Caco-2 (cell line): ENCODE data around the gene PDE4D. TPM values are rescaled to one million over a fixed set of nuclear protein-coding genes. Genes with fewer than 3 reads are reported as not detected.

Experiments
- BruUV-seq: library from RNA; stranded (reverse); fragments of 400-500 nt; replicated peaks from 2 replicates; lab custom pipeline; 2021; lab: Mats Ljungman, UMichigan
- CTCF ChIA-PET: fragments of 300-600 bp; sonication (Branson Sonifier 250); formaldehyde crosslinking; loops from one replicate; lab custom pipeline; 2022; ENCODE audit warnings: antibody characterized with exemption; lab: Charles Lee
- POLR2A ChIA-PET: fragments of 300-600 bp; sonication (Branson Sonifier 250); formaldehyde crosslinking; loops from one replicate; lab custom pipeline; 2022; ENCODE audit warnings: antibody characterized with exemption; lab: Charles Lee
- DNase-seq, 2 experiments: peaks; one replicate each; pipeline versions ENCODE4 v3.0.0 to v3.0.0-alpha.2; 2020 to 2022
- H3K27me3 ChIP-seq: replicated peaks from 2 replicates; pipeline ENCODE4 v1.6.0; 2011; ENCODE audit warnings: low read length; ENCODE audit not compliant: control insufficient read depth, insufficient read depth
- H3K36me3 ChIP-seq: 2 replicates; pipeline ENCODE4 v1.5.1; 2011; ENCODE audit warnings: low read length; ENCODE audit not compliant: control insufficient read depth, insufficient read depth
- H3K4me1 ChIP-seq: fragments of 250-450 bp; sonication (Bioruptor Pico); 2 replicates; pipeline ENCODE4 v1.5.1; 2020; ENCODE audit warnings: mild to moderate bottlenecking
- H3K4me3 ChIP-seq: 2 replicates; pipeline ENCODE4 v1.5.1; 2011; ENCODE audit warnings: low read depth, mild to moderate bottlenecking, control low read depth, low read length
- H3K9me3 ChIP-seq: fragments of 250-450 bp; sonication (Bioruptor Pico); 2 replicates; pipeline ENCODE4 v1.5.1; 2020; ENCODE audit warnings: mild to moderate bottlenecking, moderate library complexity
- H3K27ac Mint-ChIP-seq: one replicate; pipeline ENCODE4 v1.8.0; 2022; ENCODE audit warnings: mixed read lengths; ENCODE audit not compliant: unreplicated experiment
- H3K27me3 Mint-ChIP-seq: one replicate; pipeline ENCODE4 v1.8.0; 2022; ENCODE audit warnings: mixed read lengths; ENCODE audit not compliant: insufficient read depth, unreplicated experiment
- H3K36me3 Mint-ChIP-seq: one replicate; pipeline ENCODE4 v1.8.0; 2022; ENCODE audit warnings: mild to moderate bottlenecking, mixed read lengths; ENCODE audit not compliant: insufficient read depth, unreplicated experiment
- H3K4me1 Mint-ChIP-seq: one replicate; pipeline ENCODE4 v1.8.0; 2022; ENCODE audit warnings: low read depth, mixed read lengths; ENCODE audit not compliant: unreplicated experiment
- H3K4me3 Mint-ChIP-seq: one replicate; pipeline ENCODE4 v1.8.0; 2022; ENCODE audit warnings: mild to moderate bottlenecking, moderate library complexity, mixed read lengths; ENCODE audit not compliant: unreplicated experiment
- H3K9me3 Mint-ChIP-seq: one replicate; pipeline ENCODE4 v1.8.0; 2022; ENCODE audit warnings: mixed read lengths; ENCODE audit not compliant: unreplicated experiment
- CTCF ChIP-seq, 2 experiments: fragments of 200-600 bp in 1 of 2; IDR thresholded peaks; 1 replicate in 1 of 2; 2 replicates in 1 of 2; pipeline versions ENCODE4 v1.5.1 to v1.8.0; 2011 to 2022; ENCODE audit warnings: antibody characterized with exemption in 1 of 2, control low read depth in 1 of 2, inconsistent platforms in 1 of 2, low read depth in 1 of 2, low read length in 1 of 2, mild to moderate bottlenecking in 1 of 2, moderate library complexity in 1 of 2; ENCODE audit not compliant: insufficient read depth in 1 of 2, severe bottlenecking in 1 of 2, unreplicated experiment in 1 of 2
- intact Hi-C: fragments of 100-400 bp; cut with micrococcal nuclease; formaldehyde crosslinking; loops from one replicate; pipeline ENCODE4 v1.10.0; 2022; ENCODE audit not compliant: unreplicated experiment
- total RNA-seq: library from RNA; stranded (reverse); gene quantifications from 2 replicates; pipeline ENCODE4 v1.2.3, GENCODE V29; 2022

PDE4D gene
- total RNA-seq, 1 experiment from 2014 or later: 89.8 TPM

GRCh38 chr5:59731809-59732208, 161.7 kb downstream of the PDE4D start:
- Histone ChIP-seq H3K36me3 (no peaks in the 10 kb centered on the region), H3K4me3 (no peak overlapping the region), H3K27me3 (no peaks in the 10 kb centered on the region), H3K4me1 (no peaks in the 10 kb centered on the region), H3K9me3 (no peaks in the 10 kb centered on the region)
- intact Hi-C loops: no loop called here
- no peaks in the 10 kb centered on the region for H3K36me3 Mint-ChIP-seq
- no peak overlapping the region for H3K4me3 Mint-ChIP-seq
- ChIA-PET CTCF (no interaction called here), POLR2A (no interaction called here)
- H3K27ac Mint-ChIP-seq: no peak overlapping the region
- H3K9me3 Mint-ChIP-seq: no peaks in the 10 kb centered on the region
- no TSS peak for BruUV-seq
- H3K27me3 Mint-ChIP-seq: peaks cover 9% of the 10 kb centered on the region
- TF ChIP-seq CTCF (IDR thresholded peaks at IDR 0.05; ENCODE audit: insufficient read depth in 1 of 2, low read depth in 1 of 2, low read length in 1 of 2, severe bottlenecking in 1 of 2, unreplicated experiment in 1 of 2): no peak
- no peak for DNase-seq
- H3K4me1 Mint-ChIP-seq: no peaks in the 10 kb centered on the region

DNA sequence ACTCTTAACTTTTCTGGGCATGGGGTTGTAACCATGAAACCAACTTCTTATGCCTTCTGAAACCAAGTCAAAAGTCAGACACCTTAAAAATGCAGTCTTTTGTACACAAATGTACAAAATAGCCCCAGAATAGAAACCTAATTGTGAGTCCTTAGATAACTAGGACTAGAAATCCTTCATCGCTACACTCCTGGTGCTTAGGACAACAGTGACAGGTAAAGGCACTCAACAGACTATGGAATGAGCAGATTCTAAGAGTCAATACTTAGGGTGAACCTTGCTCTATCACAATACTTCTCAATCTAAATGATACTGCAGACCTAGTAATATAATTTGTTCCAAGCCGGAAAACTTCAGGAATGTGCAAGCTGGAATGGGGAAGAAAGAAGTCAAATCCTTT, 163.7 kb downstream of the PDE4D start:
- H3K27ac Mint-ChIP-seq: no peak overlapping the region
- CTCF ChIA-PET: interaction anchor here (0.5 to 0.6 kb wide), 2 partner anchors 227 to 968 kb away, joined by 3 to 4 read pairs; no protein-coding TSS in a partner anchor
- no peaks in the 10 kb centered on the region for H3K4me1 Mint-ChIP-seq
- no peak for TF ChIP-seq CTCF (IDR thresholded peaks at IDR 0.05; ENCODE audit: insufficient read depth in 1 of 2, low read depth in 1 of 2, low read length in 1 of 2, severe bottlenecking in 1 of 2, unreplicated experiment in 1 of 2)
- POLR2A ChIA-PET: no interaction called here
- no peak overlapping the region for H3K4me3 ChIP-seq
- no peaks in the 10 kb centered on the region for H3K9me3 Mint-ChIP-seq
- no TSS peak for BruUV-seq
- no peaks in the 10 kb centered on the region for H3K27me3 ChIP-seq
- no peak for DNase-seq
- H3K27me3 Mint-ChIP-seq: peaks cover 12% of the 10 kb centered on the region
- no peak overlapping the region for H3K4me3 Mint-ChIP-seq
- intact Hi-C loops: no loop called here
- no peaks in the 10 kb centered on the region for H3K9me3 ChIP-seq
- H3K36me3 Mint-ChIP-seq: no peaks in the 10 kb centered on the region
- H3K4me1 ChIP-seq: no peaks in the 10 kb centered on the region
- no peaks in the 10 kb centered on the region for H3K36me3 ChIP-seq

- H3K9me3 Mint-ChIP-seq: no peaks in the 10 kb centered on the region
- H3K27me3 Mint-ChIP-seq: peaks cover 11% of the 10 kb centered on the region
- H3K27me3 ChIP-seq: no peaks in the 10 kb centered on the region
- intact Hi-C loops: no loop called here
- H3K36me3 ChIP-seq: no peaks in the 10 kb centered on the region
- H3K4me1 Mint-ChIP-seq: no peaks in the 10 kb centered on the region
- H3K4me3 ChIP-seq: no peak overlapping the region
- H3K27ac Mint-ChIP-seq: no peak overlapping the region
- no peaks in the 10 kb centered on the region for H3K36me3 Mint-ChIP-seq
- BruUV-seq: no TSS peak
- no peaks in the 10 kb centered on the region for H3K4me1 ChIP-seq
- DNase-seq: no peak
- POLR2A ChIA-PET: no interaction called here
- no peak for TF ChIP-seq CTCF (IDR thresholded peaks at IDR 0.05; ENCODE audit: insufficient read depth in 1 of 2, low read depth in 1 of 2, low read length in 1 of 2, severe bottlenecking in 1 of 2, unreplicated experiment in 1 of 2)
- CTCF ChIA-PET: interaction anchor here (0.6 kb wide), 1 partner anchor 967 kb away, joined by 4 read pairs; no protein-coding TSS in a partner anchor
- no peak overlapping the region for H3K4me3 Mint-ChIP-seq
- H3K9me3 ChIP-seq: no peaks in the 10 kb centered on the region
These were observed 164.2 kb downstream of the PDE4D start for GRCh38 chr5:59729357-59729756.
